ENCODE data around the gene ZMYM2. TPM values are rescaled to one million over a fixed set of nuclear protein-coding genes. Genes with fewer than 3 reads are reported as not detected.

ZMYM2 gene
- total RNA-seq, 1 experiment from 2014 or later = 91.1 TPM

DNA sequence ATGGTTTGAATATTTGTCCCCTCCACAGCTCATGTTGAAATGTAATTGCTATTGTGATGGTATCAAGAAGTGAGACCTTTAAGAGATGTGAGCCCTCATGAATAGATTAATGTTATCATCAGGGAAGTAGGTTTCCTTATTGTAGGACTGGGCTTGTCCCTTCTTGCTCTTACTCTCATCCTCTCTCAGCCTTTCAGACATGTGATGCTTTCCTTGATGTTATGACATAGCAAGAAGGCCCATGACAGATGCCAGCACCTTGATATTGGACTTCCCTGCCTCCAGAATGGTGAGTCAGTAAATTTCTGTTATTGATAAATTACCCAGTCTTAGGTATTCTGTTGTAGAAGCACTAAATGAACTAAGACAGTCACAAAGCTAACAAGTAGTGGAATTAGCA is 5.7 kb upstream of the ZMYM2 start:
- H3K4me3 ChIP-seq (ENCODE audit: low read depth, low read length) = no peak overlapping the region
- Mint-ChIP-seq H3K4me1 (ENCODE audit: low read depth, unreplicated experiment) (no peaks in the 10 kb centered on the region), H3K27ac (ENCODE audit: unreplicated experiment) (no peak overlapping the region), H3K27me3 (ENCODE audit: insufficient read depth, unreplicated experiment) (peaks cover 4% of the 10 kb centered on the region), H3K9me3 (ENCODE audit: unreplicated experiment) (no peaks in the 10 kb centered on the region), H3K36me3 (ENCODE audit: insufficient read depth, unreplicated experiment) (peaks cover 7% of the 10 kb centered on the region), H3K4me3 (ENCODE audit: unreplicated experiment) (no peak overlapping the region)
- intact Hi-C loops (cut with micrococcal nuclease; ENCODE audit: unreplicated experiment) = loop anchor here (10.0 kb wide), 1 partner anchor 358 kb away; no protein-coding TSS in a partner anchor
- CTCF ChIA-PET = interaction anchor here (0.6 kb wide), 1 partner anchor 15 kb away, joined by 3 read pairs; no protein-coding TSS in a partner anchor
- DNase-seq = no peak
- H3K9me3 ChIP-seq = no peaks in the 10 kb centered on the region
- H3K36me3 ChIP-seq (ENCODE audit: control insufficient read depth, insufficient read depth, low read length) = no peaks in the 10 kb centered on the region
- no peaks in the 10 kb centered on the region for H3K27me3 ChIP-seq (replicated peaks; ENCODE audit: control insufficient read depth, insufficient read depth, low read length)
- no TSS peak for BruUV-seq (replicated peaks)
- POLR2A ChIA-PET = no interaction called here
- no peaks in the 10 kb centered on the region for H3K4me1 ChIP-seq
- TF ChIP-seq, protein P1, sequence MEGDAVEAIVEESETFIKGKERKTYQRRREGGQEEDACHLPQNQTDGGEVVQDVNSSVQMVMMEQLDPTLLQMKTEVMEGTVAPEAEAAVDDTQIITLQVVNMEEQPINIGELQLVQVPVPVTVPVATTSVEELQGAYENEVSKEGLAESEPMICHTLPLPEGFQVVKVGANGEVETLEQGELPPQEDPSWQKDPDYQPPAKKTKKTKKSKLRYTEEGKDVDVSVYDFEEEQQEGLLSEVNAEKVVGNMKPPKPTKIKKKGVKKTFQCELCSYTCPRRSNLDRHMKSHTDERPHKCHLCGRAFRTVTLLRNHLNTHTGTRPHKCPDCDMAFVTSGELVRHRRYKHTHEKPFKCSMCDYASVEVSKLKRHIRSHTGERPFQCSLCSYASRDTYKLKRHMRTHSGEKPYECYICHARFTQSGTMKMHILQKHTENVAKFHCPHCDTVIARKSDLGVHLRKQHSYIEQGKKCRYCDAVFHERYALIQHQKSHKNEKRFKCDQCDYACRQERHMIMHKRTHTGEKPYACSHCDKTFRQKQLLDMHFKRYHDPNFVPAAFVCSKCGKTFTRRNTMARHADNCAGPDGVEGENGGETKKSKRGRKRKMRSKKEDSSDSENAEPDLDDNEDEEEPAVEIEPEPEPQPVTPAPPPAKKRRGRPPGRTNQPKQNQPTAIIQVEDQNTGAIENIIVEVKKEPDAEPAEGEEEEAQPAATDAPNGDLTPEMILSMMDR (IDR thresholded peaks at IDR 0.05; ENCODE audit: insufficient read depth in 1 of 2, low read depth in 1 of 2, low read length in 1 of 2, severe bottlenecking in 1 of 2, unreplicated experiment in 1 of 2) = no peak

DNA sequence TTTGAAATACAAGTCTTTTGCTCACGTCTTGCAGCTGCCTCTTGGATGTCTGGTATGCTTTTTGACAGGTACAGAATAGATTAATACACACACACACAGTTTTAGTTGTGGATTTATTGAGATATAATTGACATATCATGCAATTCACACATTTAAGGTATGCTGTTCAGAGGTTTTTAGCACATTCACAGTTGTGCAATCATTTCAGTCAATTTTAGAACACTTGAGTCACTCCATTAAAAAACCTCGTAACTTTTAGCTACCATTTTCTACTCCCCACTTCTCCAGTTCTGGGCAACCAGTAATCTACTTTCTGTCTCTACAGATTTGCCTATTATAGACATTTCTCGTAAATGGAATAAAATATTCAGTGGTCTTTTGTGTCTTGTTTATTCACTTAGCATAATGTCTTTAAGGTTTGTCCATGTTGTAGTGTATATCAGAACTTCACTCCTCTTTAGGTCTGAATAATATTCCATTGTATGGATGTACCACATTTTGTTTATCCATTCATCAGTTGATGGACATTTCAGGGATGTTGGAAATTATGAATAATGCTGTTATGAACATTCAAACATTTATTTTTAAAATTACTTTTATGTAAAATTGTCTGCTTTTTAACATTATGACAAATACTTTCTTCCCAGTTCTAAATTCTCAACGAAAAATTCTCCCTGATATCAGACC is 2.5 kb upstream of the ZMYM2 start:
- Mint-ChIP-seq H3K27ac (ENCODE audit: unreplicated experiment) (no peak overlapping the region), H3K27me3 (ENCODE audit: insufficient read depth, unreplicated experiment) (peaks cover 4% of the 10 kb centered on the region), H3K4me1 (ENCODE audit: low read depth, unreplicated experiment) (no peaks in the 10 kb centered on the region), H3K9me3 (ENCODE audit: unreplicated experiment) (no peaks in the 10 kb centered on the region), H3K4me3 (ENCODE audit: unreplicated experiment) (no peak overlapping the region), H3K36me3 (ENCODE audit: insufficient read depth, unreplicated experiment) (peaks cover 31% of the 10 kb centered on the region)
- no TSS peak for BruUV-seq (replicated peaks)
- Histone ChIP-seq H3K4me1 (peaks cover 5% of the 10 kb centered on the region), H3K4me3 (ENCODE audit: low read depth, low read length) (no peak overlapping the region), H3K9me3 (no peaks in the 10 kb centered on the region), H3K27me3 (replicated peaks; ENCODE audit: control insufficient read depth, insufficient read depth, low read length) (no peaks in the 10 kb centered on the region), H3K36me3 (ENCODE audit: control insufficient read depth, insufficient read depth, low read length) (no peaks in the 10 kb centered on the region)
- no peak for DNase-seq
- intact Hi-C loops (cut with micrococcal nuclease; ENCODE audit: unreplicated experiment) = loop anchor here (2.0 to 10.0 kb wide), 2 partner anchors 173 to 361 kb away; partner anchors contain the start of gene PSPC1
- CTCF ChIA-PET = no interaction called here
- TF ChIP-seq, protein P1 (IDR thresholded peaks at IDR 0.05; ENCODE audit: insufficient read depth in 1 of 2, low read depth in 1 of 2, low read length in 1 of 2, severe bottlenecking in 1 of 2, unreplicated experiment in 1 of 2) = no peak
- POLR2A ChIA-PET = no interaction called here

DNA sequence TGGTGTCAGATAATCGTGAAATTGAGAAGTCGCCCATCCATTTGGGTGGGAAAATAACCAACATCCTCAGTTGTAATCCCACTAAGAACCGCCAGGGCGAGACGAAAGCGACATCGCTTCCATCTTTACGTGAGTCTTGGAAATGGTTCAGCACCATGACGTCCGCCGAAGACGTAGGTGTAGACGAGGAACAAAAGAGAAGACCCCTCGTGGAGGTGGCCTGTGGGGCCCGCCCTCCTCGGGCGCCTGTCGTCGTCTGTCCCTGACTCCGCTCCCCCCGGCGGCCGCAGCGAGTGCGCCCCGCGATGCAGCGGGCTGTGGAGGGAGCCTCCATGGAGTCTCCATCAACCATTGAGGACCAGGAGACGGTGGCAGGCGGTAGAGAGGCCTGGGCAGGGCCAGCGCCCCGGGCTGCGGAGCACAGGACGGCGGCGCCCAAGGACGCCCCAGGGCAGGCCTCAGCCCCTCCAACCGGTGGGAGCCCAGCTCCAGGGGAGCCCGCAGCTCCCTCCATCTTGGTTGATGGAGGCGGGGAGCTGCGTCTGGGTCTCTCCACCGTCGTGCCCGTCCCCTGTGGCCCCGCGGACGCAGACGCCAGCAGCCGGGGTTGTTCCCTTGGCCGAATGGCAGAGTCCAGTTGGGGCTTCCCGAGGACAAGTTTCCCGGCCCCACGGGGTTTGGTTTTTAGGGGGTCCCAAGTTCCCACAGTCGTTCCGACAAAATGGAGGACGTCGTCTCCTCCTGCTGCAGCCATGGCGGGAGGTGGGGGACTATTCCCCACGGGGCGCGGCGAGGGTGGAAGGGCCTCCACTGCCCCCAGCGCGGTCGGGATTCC is 990 bp upstream of the ZMYM2 start:
- peaks cover 7% of the 10 kb centered on the region for H3K4me1 Mint-ChIP-seq (ENCODE audit: low read depth, unreplicated experiment)
- BruUV-seq (replicated peaks) = TSS peak; percentile 83
- peak; percentile 87 to 90 for DNase-seq
- no peaks in the 10 kb centered on the region for H3K36me3 ChIP-seq (ENCODE audit: control insufficient read depth, insufficient read depth, low read length)
- peaks cover 46% of the 10 kb centered on the region for H3K36me3 Mint-ChIP-seq (ENCODE audit: insufficient read depth, unreplicated experiment)
- H3K27ac Mint-ChIP-seq (ENCODE audit: unreplicated experiment) = peak overlapping the region; percentile 90
- H3K9me3 ChIP-seq = no peaks in the 10 kb centered on the region
- peaks cover 5% of the 10 kb centered on the region for H3K4me1 ChIP-seq
- no peaks in the 10 kb centered on the region for H3K27me3 Mint-ChIP-seq (ENCODE audit: insufficient read depth, unreplicated experiment)
- peak overlapping the region; percentile 99 for H3K4me3 Mint-ChIP-seq (ENCODE audit: unreplicated experiment)
- peak overlapping the region; percentile 90 for H3K4me3 ChIP-seq (ENCODE audit: low read depth, low read length)
- intact Hi-C loops (cut with micrococcal nuclease; ENCODE audit: unreplicated experiment) = loop anchor here (2.0 to 10.0 kb wide), 3 partner anchors 95 to 363 kb away; partner anchors contain the start of genes PSPC1 and ZMYM5
- TF ChIP-seq, protein P1 (IDR thresholded peaks at IDR 0.05; ENCODE audit: insufficient read depth in 1 of 2, low read depth in 1 of 2, low read length in 1 of 2, severe bottlenecking in 1 of 2, unreplicated experiment in 1 of 2) = peak; percentile 70 to 85
- ChIA-PET POLR2A (interaction anchor here (1.0 kb wide), 1 partner anchor 94 kb away, joined by 3 read pairs; no protein-coding TSS in a partner anchor), CTCF (interaction anchor here (0.6 kb wide), 1 partner anchor 30 kb away, joined by 3 read pairs; no protein-coding TSS in a partner anchor)
- no peaks in the 10 kb centered on the region for H3K27me3 ChIP-seq (replicated peaks; ENCODE audit: control insufficient read depth, insufficient read depth, low read length)
- no peaks in the 10 kb centered on the region for H3K9me3 Mint-ChIP-seq (ENCODE audit: unreplicated experiment)

Measured in Caco-2 (cell line).